ENCODE data around the gene COL5A1. TPM values are rescaled to one million over a fixed set of nuclear protein-coding genes. Genes with fewer than 3 reads are reported as not detected.

Gene COL5A1
- polyA plus RNA-seq, 3 donors, result 87.5 to 116 (median 111) TPM

- DNase-seq, result no peak
These were observed 247.1 kb downstream of the COL5A1 start for GRCh38 chr9:134888603-134889190.

DNA sequence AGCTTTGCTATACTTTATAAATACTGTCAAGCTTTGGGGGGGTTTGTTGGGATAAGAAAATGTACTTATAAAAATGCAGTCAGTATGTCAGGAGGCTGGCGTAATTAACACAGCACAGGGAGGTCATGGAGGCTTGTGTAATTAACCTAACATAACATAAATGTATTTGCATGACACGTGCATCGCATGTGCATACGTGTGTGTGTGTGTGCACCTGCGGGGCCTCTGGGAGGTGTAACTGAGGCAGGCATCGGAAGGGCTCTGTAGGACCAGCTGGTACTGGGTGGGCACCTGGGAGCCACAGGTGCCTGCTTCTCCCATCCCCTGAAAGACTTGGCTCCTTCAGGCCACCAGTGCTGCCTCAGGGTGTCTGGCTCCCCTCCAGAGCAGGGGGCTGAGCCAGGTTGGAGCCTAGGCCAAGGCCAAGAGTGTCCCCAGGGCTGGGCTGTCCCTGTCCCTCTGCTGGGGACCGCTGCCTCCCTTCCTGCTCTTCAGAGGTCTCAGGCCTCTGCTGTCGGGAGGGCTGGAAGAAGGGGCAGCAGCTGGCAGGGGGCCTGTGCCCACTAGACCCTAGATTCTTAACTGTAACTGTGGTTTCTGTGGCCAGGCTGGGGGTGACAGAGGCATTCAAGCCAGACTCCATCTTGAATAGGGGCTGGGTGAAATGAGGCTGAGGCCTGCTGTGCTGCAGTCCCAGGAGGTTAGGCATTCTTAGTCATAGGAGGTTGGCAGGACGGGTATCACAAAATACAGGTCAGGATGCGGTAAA is 248.0 kb downstream of the COL5A1 start:
- DNase-seq, result no peak

DNA sequence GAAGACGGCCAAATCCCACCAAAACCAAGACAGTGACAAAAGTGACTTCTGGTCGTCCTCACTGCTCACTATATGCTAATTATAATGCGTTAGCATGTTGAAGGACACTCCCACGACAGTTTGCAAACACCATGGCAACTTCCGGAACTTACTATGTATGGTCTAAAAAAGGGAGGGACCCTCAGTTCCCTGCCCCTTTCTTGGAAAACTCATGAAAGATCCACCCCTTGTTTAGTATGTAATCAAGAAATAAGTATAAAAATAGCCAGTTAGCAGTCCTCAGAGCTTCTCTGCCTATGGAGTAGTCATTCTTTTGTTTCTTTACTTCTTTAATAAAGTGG is 248.5 kb downstream of the COL5A1 start:
- DNase-seq, result no peak

DNA sequence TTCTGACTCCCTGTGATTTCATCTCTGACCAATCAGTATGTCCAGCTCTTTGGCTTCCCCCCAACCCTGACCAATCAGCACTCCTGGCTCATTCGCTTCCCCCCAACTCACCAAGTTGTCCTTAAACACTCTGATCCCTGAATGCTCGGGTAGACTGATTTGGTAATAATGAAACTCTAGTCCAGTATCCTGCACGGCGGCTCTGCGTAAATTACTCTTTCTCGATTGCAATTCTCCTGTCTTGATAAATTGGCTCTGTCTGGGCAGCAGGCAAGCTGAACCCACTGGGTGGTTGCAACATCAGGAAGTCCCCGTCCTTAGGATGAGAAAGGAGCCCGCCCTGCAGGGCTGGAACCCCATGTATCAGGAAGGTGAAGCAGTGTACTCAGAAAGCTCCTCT is 249.4 kb downstream of the COL5A1 start:
- DNase-seq, result no peak

GRCh38 chr9:134891713-134892112 is 250.1 kb downstream of the COL5A1 start:
- DNase-seq, result no peak

DNA sequence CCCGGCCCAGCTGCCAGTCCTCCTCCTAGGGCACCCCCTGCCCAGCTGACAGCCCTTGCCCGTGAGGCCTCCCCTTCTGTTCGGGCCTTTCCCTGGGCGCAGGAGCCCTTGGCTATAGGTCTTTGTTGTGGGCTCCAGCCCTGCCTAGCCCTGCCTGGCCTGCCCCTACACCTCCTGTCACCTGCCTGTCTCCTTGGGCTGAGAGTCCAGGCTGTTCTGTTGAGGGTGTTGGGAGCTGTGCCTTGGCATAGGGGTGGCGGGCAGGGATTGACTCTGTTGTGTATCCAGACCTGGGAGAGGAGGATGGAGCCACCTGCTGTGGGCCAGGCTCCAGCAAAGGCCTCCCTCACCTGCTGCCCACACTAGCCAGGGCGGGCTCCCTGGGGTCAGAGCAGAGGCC is 250.6 kb downstream of the COL5A1 start:
- no peak for DNase-seq

GRCh38 chr9:134892820-134893420 is 251.3 kb downstream of the COL5A1 start:
- DNase-seq, result no peak

Other genes with a start within 250 kb of the COL5A1 start
- under 1 TPM; 0.50 to 0.77 (median 0.68) TPM for gene FCN2, start 239.0 kb downstream of the COL5A1 start, polyA plus RNA-seq (ENCODE audit: insufficient read length in 3 of 3)

All from renal pelvis (tissue), 4 donors.